Spleen (tissue), 11 donors: Measurements from ENCODE around the gene PQBP1. TPM values are rescaled to one million over a fixed set of nuclear protein-coding genes. Genes with fewer than 3 reads are reported as not detected.

Source experiments
- DNase-seq: peaks from one replicate; pipeline ENCODE4 v3.0.0-alpha.2; 2020
- H3K27ac ChIP-seq, 8 donors: fragments of 200-600 bp; sonication (generic) in 7 of 8; 1 replicate in 4 of 8; 2 replicates in 4 of 8; pipeline versions ENCODE4 v1.5.0 to v1.8.0; 2016 to 2021; ENCODE audit warnings: inconsistent platforms in 4 of 8, mild to moderate bottlenecking in 4 of 8, moderate library complexity in 1 of 8
- H3K27me3 ChIP-seq, 7 donors: fragments of 200-600 bp; sonication (generic) in 6 of 7; replicated peaks in 1 of 7; 1 replicate in 4 of 7; 2 replicates in 3 of 7; pipeline versions ENCODE4 v1.5.0 to v1.8.0; 2016 to 2021; ENCODE audit warnings: inconsistent platforms in 3 of 7, mild to moderate bottlenecking in 1 of 7
- H3K36me3 ChIP-seq, 6 donors: fragments of 200-600 bp; sonication (generic) in 5 of 6; 1 replicate in 4 of 6; 2 replicates in 2 of 6; pipeline versions ENCODE4 v1.5.0 to v1.8.0; 2016 to 2021; ENCODE audit warnings: inconsistent platforms in 2 of 6
- H3K4me1 ChIP-seq, 6 donors: fragments of 200-600 bp; sonication (generic) in 5 of 6; 1 replicate in 3 of 6; 2 replicates in 3 of 6; pipeline versions ENCODE4 v1.5.0 to v1.8.0; 2016 to 2021; ENCODE audit warnings: inconsistent platforms in 3 of 6
- H3K4me3 ChIP-seq, 8 donors: fragments of 200-600 bp; sonication (generic) in 7 of 8; 1 replicate in 4 of 8; 2 replicates in 4 of 8; pipeline versions ENCODE4 v1.5.0 to v1.8.0; 2016 to 2021; ENCODE audit warnings: inconsistent platforms in 4 of 8, mild to moderate bottlenecking in 4 of 8, moderate library complexity in 2 of 8
- H3K9me3 ChIP-seq, 8 donors: fragments of 200-600 bp; sonication (generic) in 7 of 8; 1 replicate in 4 of 8; 2 replicates in 4 of 8; pipeline versions ENCODE4 v1.5.0 to v1.8.0; 2016 to 2021; ENCODE audit warnings: inconsistent platforms in 4 of 8
- CTCF ChIP-seq, 11 experiments: fragments of 200-600 bp in 7 of 11; fragments of 450-650 bp in 4 of 11; sonication (generic) in 4 of 11; IDR thresholded peaks in 8 of 11; conservative IDR thresholded peaks in 3 of 11; 1 replicate in 7 of 11; 2 replicates in 4 of 11; pipeline versions ENCODE4 v1.4.0 to v1.8.0; 2016 to 2021; ENCODE audit warnings: antibody characterized with exemption in 11 of 11, inconsistent platforms in 4 of 11, mild to moderate bottlenecking in 1 of 11
- POLR2A ChIP-seq, 3 donors: fragments of 450-650 bp; IDR thresholded peaks; one replicate each; pipeline ENCODE4 v1.5.1; 2017; ENCODE audit warnings: antibody characterized with exemption in 3 of 3, mild to moderate bottlenecking in 1 of 3
- POLR2AphosphoS5 ChIP-seq, 3 donors: sonication (generic); formaldehyde crosslinking; IDR thresholded peaks; one replicate each; pipeline ENCODE4 v1.5.1; 2017; ENCODE audit warnings: antibody characterized with exemption in 3 of 3
- WGBS, 5 donors: extraction: QIAGEN DNeasy Blood & Tissue Kit in 3 of 5; methylation state at CpG; one replicate each; pipeline versions ENCODE4 v1.1.5 to v1.1.7; 2013 to 2018; 5-methylcytosine and 5-hydroxymethylcytosine counted together
- intact Hi-C: fragments of 100-400 bp; cut with DNase I; formaldehyde crosslinking; loops from one replicate; pipeline ENCODE4 v1.15.0; 2023; ENCODE audit warnings: low total_unique reads
- polyA plus RNA-seq, 3 donors: library from polyadenylated mRNA; stranded (reverse); fragments of 200-250 nt; gene quantifications; one replicate each; pipeline ENCODE4 v1.2.1, GENCODE V29; 2013
- total RNA-seq, 7 donors: library from RNA; depleted of rRNA in 3 of 7; stranded (reverse); fragments of >200 nt in 3 of 7; fragmentation: NEBNext Ultra II Directional in 4 of 7; extraction: Animal tissue kit (Norgen Biotek cat#: 25700) in 4 of 7; gene quantifications; one replicate each; pipeline versions ENCODE4 v1.1.0 to v1.2.1, GENCODE V29; 2016 to 2021
- donor health status: healthy with polysubstance abuse.
- donor health status: DM: no; HTN: no; CAD: no; lungs with moderate emphysema.
- donor health status: DM: no; HTN: no; CAD: no.
- donor health status: Bipolar disorder and iron deficiency.
- donor health status: healthy.
- donor health status: DM: no; HTN: no; CAD: no.
- donor health status: DM: yes; HTN: yes; CAD: no.

Gene PQBP1
- total and polyA plus RNA-seq, 10 donors = 53.5 to 97.3 (median 70.9) TPM

GRCh38 chrX:48890296-48890925 lies 7.3 kb upstream of the PQBP1 start:
- Histone ChIP-seq H3K4me1 (peaks cover 0 to 20% (median 5%) of the 10 kb centered on the region in 6 donors), H3K4me3 (peak overlapping the region in 7 of 8 donors; percentile 46 to 85 (median 61)), H3K36me3 (peaks cover 0 to 26% (median 9%) of the 10 kb centered on the region in 6 donors), H3K27ac (peak overlapping the region in 4 of 8 donors; percentile 80 to 85 (median 84)), H3K9me3 (no peaks in the 10 kb centered on the region), H3K27me3 (peaks cover 0 to 7% (median 0%) of the 10 kb centered on the region in 7 donors)
- intact Hi-C loops = loop anchor here (10.0 kb wide), 2 partner anchors 54 to 86 kb away; partner anchors contain the start of gene HDAC6
- whole genome bisulfite sequencing, 5 donors = 22 to 57% (median 31%) methylated on average over 14 to 15 of the region's 15 CpGs
- DNase-seq = no peak
- TF ChIP-seq CTCF (IDR thresholded peaks at IDR 0.05 in 8 of 11, conservative IDR thresholded peaks at IDR 0.05 in 3 of 11) = no peak
- TF ChIP-seq POLR2A (IDR thresholded peaks at IDR 0.05) = no peak
- TF ChIP-seq POLR2AphosphoS5 (IDR thresholded peaks at IDR 0.05) = no peak

- H3K27ac ChIP-seq = peak overlapping the region; percentile 46 to 85 (median 78)
- intact Hi-C loops = loop anchor here (10.0 kb wide), 2 partner anchors 54 to 86 kb away; partner anchors contain the start of gene HDAC6
- no peak for DNase-seq
Observed at GRCh38 chrX:48890934-48891401, 6.8 kb upstream of the PQBP1 start.

GRCh38 chrX:48891402-48892288 lies 6.1 kb upstream of the PQBP1 start:
- peak overlapping the region; percentile 46 to 85 (median 78) for H3K27ac ChIP-seq
- 0 to 40% (median 2%) methylated on average over 4 to 68 of the region's 68 CpGs for WGBS, 5 donors
- no peaks in the 10 kb centered on the region for H3K9me3 ChIP-seq
- intact Hi-C loops = loop anchor here (10.0 kb wide), 2 partner anchors 53 to 87 kb away; partner anchors contain the start of gene HDAC6
- peak; percentile 92 for DNase-seq
- peaks cover 0 to 32% (median 11%) of the 10 kb centered on the region in 6 donors for H3K4me1 ChIP-seq
- H3K27me3 ChIP-seq = peaks cover 0 to 7% (median 0%) of the 10 kb centered on the region in 7 donors
- peaks cover 0 to 27% (median 9%) of the 10 kb centered on the region in 6 donors for H3K36me3 ChIP-seq
- no peak for TF ChIP-seq POLR2A (IDR thresholded peaks at IDR 0.05)
- TF ChIP-seq CTCF (IDR thresholded peaks at IDR 0.05 in 8 of 11, conservative IDR thresholded peaks at IDR 0.05 in 3 of 11) = peak in 10 of 11 experiments; percentile 39 to 80 (median 64)
- peak; percentile 72 to 83 (median 82) for TF ChIP-seq POLR2AphosphoS5 (IDR thresholded peaks at IDR 0.05)
- peak overlapping the region; percentile 46 to 85 (median 60) for H3K4me3 ChIP-seq

More at GRCh38 chrX:48890934-48891401, 6.8 kb upstream of the PQBP1 start:
- Histone ChIP-seq H3K4me1 (peaks cover 0 to 25% (median 5%) of the 10 kb centered on the region in 6 donors), H3K4me3 (peak overlapping the region; percentile 46 to 85 (median 60)), H3K9me3 (no peaks in the 10 kb centered on the region), H3K36me3 (peaks cover 0 to 27% (median 9%) of the 10 kb centered on the region in 6 donors), H3K27me3 (peaks cover 0 to 7% (median 0%) of the 10 kb centered on the region in 7 donors)
- TF ChIP-seq POLR2AphosphoS5 (IDR thresholded peaks at IDR 0.05) (no peak), CTCF (IDR thresholded peaks at IDR 0.05 in 8 of 11, conservative IDR thresholded peaks at IDR 0.05 in 3 of 11) (no peak), POLR2A (IDR thresholded peaks at IDR 0.05) (no peak)
- WGBS, 5 donors = 1 to 54% (median 2%) methylated on average over 21 to 35 of the region's 35 CpGs
